Ramos (cell line): ENCODE measurements around the gene C16orf89.
"Not testable (repeated sequence)": the region's sequence is repeated elsewhere in the genome, so short reads cannot be mapped to it uniquely, and the experiment has no call there.

Experiments
- in situ Hi-C: fragments of 300-500 bp; cut with MboI; formaldehyde crosslinking; loops from one replicate; pipeline ENCODE4 v1.14.3; 2022; ENCODE audit warnings: low sequenced_read_pairs; ENCODE audit not compliant: unreplicated experiment

Gene C16orf89, protein sequence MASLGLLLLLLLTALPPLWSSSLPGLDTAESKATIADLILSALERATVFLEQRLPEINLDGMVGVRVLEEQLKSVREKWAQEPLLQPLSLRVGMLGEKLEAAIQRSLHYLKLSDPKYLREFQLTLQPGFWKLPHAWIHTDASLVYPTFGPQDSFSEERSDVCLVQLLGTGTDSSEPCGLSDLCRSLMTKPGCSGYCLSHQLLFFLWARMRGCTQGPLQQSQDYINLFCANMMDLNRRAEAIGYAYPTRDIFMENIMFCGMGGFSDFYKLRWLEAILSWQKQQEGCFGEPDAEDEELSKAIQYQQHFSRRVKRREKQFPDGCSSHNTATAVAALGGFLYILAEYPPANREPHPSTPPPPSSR

DNA sequence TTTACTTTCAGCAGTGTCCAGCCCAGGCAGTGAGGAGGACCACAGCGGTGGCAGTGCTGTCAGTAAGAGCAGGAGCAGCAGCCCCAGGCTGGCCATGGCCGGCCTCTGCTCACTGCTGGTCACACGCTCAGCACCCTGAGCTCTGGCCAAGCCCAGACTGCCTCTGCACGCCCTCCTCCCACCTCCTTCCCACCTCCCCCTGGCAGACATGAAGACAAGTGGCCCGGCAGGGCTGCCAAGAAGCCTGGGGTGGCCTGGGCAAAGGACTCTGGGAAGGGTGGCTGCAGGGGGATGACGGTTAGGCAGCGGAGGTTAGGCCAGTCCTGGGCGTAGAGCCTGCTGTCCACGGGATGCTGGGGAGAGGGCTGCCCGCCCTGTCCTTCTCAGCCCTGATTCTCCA is at the start of gene C16orf89:
C16orf89 (minus strand) TSS at position 144 of the 400 bp plus-strand sequence; CDS start at position 96, 48 bp downstream.
- in situ Hi-C loops, result no loop called here

- in situ Hi-C loops, result not testable (repeated sequence)
These were observed 45.2 kb upstream of the C16orf89 start for GRCh38 chr16:5110933-5111332.

DNA sequence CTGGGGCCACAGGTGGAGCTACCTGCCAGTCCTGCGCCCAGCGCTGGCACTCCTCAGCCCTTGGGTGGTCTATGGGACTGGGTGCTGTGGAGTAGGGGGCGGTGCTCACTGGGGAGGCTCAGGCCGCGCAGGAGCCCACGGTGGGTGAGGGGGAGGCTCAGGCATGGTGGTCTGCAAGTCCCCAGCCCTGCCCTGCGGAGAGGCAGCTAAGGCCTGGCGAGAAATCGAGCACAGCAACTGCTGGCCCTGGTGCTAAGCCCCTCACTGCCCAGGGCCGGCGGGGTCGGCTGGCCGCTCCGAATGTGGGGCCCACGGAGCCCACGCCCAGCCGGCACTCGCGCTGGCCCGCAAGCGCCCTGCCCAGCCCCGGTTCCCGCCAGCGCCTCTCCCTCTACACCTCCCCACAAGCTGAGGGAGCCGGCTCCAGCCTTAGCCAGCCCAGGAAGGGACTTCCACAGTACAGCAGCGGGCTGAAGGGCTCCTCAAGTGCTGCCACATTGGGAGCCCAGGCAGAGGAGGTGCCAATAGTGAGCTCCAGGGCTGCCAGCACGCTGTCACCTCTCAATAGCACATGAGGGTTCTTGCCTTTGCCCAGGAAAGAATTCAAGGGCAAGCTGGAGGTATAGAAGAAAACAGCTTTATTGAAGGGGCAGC is 42.9 kb upstream of the C16orf89 start:
- in situ Hi-C loops, result no loop called here

DNA sequence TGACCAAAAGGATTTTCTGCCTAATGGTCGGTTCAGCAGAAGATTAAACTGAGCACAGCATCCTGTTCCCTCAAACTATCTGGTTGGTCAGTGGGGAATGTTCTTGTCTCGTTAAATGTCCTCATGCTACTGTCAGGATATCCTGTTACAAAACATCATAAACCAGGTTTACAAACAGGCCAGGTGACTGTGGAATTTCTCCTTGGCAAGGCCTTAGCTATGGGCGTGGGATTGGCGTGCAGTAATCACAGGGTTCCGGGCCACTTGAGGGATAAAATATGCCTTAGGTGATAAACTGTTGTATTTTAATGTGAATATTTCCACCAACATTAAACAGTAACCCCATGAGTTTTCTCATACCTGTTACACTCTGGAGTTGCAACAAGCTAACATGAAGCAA is 39.3 kb upstream of the C16orf89 start:
- in situ Hi-C loops, result not testable (repeated sequence)

- in situ Hi-C loops, result not testable (repeated sequence)
These were observed 37.7 kb upstream of the C16orf89 start for GRCh38 chr16:5103296-5104032.

DNA sequence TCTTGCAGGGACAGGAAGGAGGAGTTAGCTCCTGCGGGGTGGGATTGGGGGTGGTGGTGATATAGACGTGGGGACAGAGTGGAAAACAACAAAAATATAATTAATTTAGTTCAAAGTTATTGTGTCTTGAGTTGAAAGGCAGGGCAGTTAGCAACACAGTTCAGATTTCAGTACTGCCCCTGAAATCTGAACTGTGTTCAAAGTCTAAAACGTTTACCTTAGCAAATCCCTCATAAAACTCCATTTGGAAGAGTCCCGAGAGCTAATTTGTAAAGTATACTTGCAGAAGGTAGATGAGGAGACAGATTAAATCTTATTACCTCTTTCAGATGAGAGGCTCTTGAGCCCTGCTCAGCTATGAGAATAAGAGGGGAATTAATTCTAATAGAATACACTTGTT is 33.4 kb upstream of the C16orf89 start:
- in situ Hi-C loops, result not testable (repeated sequence)

DNA sequence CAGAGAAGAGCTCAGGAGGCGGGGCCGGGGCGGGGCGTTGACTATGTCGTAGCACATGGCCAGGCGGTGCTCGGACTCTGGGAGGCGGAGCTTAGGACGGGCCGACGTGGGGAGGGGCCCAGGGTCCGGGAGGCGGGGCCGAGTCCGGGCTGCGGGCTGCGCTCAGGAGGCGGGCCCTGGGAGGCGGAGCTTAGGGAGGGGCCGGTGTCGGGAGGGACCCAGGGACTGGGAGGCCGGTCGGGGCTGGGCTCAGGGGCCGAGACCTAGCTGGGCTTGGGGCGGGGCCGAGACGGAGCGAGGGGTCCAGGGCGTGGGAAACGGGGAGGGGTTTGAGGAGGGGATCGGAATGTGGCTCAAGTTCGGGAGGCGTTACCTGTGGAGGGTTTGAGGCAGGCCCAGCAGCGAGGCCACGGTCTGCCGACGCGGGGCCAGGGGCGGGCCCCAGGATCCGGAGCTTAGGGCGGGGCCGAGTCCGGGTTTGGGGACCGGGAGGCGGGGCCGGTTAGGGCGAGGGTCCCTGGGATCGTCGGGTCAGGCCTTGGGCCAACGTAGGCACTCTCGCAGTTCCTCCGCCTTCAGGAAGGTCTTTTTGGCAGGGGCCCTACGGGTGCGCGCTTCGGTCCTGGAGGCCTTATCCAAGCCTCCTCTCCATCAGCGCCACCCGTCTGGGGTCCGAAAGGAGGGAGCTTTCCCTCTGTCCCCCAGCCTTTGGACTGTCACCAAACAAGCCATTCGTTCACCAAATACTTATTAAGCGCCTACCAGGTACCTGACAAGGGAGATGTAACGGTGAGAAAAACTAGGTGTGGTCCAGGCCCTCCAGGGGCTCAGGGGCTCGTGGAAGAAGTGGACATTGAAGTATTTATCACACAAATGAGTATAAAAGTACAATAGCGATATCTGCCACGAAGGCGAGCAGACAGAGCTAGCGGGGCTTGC is 32.7 kb upstream of the C16orf89 start:
- in situ Hi-C loops, result not testable (repeated sequence)

DNA sequence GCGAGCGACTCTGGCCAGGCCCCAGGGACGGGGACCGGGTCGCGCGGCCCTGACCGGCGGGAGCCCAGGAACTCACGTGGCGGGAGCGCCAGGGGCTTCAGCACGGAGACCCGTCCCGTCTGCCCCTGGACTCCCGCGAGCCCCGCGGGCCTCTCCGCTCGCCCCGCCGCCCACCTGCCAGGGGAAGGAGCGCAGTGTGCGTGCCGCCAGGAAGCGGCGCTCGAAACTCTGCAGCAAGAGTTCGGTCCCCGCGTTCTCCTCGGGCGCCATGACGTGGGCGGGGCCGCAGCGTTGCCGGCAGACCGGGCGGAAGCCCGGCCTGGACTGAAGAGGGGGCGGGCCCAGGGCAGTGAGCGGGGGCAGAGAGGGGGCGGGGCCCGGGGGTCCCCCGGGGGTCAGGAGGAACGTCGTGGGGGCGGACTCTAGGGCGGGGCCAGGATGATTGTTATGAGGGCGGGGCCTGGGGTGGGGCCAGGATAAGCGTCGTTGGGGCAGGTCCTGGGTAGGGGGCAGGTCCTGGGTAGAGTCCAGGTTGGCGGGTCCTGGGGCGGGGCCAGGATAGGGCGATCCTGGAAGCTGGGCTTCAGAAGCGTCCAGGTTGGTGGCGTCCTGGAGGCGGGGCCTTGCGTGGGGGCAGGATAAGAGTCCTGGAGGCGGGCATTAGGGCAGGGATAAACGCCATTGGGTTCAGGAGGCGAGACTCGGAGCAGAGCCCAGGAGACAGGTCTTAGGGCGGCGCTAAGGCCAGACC is 31.9 kb upstream of the C16orf89 start, which contains the start of gene EEF2KMT:
EEF2KMT (minus strand) TSS at position 326 of the 751 bp plus-strand sequence; CDS start at position 270, 56 bp downstream.
- in situ Hi-C loops, result not testable (repeated sequence)

DNA sequence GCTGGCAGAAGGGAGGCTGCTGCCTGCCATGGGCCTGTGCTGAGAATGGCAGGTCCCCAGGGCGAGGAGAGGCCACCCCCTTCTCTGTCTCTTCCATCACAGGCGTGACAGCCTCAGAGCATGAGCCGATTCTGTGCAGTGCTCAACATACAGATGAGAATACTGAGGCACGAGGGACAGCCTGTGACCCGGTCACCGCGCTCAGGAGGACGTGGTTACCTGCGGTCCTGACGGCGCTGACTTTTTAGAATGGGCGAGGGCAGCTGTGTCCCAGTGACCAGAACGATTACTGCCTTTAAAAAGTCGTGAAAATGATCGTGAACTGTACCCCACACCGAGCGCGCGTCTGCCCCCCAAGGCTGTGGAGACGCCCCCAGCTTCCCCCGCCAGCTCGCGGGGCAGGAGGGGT is 31.3 kb upstream of the C16orf89 start:
- in situ Hi-C loops, result not testable (repeated sequence)

DNA sequence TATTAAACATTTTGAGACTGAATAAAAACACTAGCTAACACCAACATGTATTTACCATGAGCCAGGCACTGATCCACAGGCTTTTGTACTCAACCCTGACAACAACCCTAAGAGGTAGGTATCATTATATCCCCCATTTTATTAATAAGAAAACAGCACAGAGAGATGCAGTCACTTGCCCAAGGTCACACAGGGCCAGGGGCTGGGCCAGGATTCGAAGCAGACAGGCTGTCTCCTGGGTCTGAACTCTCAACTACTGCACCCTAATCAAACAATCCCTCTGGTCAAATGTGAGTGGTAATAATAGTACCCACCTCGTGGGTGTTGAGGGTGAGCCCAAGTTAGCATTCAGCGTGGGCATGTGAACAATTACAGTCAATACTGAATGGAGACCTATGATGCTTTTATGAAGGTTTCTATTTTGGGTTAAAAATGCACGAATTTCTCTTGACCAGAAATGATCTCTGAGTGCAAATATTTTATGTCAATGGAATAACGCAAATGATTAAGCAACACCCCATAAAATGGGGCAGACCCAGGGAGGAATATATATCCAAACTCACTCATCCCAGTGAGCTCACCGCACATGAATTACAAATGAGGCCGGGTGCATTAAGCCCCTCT is 30.8 kb upstream of the C16orf89 start:
- in situ Hi-C loops, result not testable (repeated sequence)

DNA sequence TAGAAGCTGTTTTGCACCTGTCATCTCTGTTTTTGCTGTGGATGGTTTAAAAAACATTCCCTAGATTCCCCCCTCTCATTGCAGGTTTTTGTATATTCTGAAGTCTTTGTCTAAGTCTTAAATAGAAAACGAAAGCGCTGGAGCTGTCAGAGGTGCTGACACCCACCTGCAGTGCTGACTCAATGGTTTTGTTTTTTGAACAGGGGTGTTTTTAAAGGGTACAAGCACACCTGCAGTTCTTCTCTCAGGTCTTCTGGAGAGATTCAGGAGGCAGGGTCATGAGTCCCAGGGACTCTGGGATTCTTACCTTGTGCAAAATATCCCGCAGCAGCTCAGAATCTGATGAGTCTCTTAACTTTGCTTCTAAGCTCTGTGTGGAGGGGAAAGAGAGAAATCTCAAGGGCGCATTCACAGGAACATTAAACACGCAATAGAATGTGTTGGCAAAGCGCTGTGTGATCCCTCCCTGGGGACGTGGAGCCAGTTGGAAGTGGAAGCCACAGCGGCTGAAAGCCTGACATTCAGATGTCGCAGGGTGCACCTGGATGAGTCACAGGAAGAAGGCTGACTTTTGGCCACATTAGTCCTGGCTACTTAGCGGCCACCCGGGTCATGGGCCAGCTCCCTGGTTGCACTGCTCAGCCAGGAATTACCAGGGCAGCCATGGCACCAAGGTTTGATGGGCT is 29.5 kb upstream of the C16orf89 start:
- in situ Hi-C loops, result not testable (repeated sequence)

GRCh38 chr16:5093746-5094145 is 28.0 kb upstream of the C16orf89 start:
- in situ Hi-C loops, result not testable (repeated sequence)

- in situ Hi-C loops, result not testable (repeated sequence)
These were observed 27.3 kb upstream of the C16orf89 start for GRCh38 chr16:5093081-5093480.

DNA sequence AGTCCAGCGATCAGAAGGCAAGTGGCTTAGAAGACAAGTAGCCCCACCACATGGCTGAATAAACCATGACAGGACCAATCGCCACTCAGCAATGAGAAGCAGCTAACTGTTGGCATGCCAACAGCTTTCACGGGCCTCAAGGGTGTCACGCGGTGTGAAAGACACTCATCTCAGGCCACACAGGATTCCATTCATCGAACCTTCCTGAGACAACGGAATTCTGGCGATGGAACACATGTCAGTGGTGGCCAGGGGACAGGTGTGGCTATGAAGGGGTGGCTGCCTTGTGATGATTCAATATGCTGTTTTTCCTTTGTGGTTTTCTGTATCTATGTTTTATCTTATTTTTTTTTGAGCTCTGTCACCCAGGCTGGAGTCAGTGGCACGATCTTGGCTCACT is 24.8 kb upstream of the C16orf89 start:
- in situ Hi-C loops, result not testable (repeated sequence)

GRCh38 chr16:5089911-5090555 is 24.3 kb upstream of the C16orf89 start:
- in situ Hi-C loops, result not testable (repeated sequence)

GRCh38 chr16:5088936-5089335 is 23.2 kb upstream of the C16orf89 start:
- in situ Hi-C loops, result not testable (repeated sequence)

DNA sequence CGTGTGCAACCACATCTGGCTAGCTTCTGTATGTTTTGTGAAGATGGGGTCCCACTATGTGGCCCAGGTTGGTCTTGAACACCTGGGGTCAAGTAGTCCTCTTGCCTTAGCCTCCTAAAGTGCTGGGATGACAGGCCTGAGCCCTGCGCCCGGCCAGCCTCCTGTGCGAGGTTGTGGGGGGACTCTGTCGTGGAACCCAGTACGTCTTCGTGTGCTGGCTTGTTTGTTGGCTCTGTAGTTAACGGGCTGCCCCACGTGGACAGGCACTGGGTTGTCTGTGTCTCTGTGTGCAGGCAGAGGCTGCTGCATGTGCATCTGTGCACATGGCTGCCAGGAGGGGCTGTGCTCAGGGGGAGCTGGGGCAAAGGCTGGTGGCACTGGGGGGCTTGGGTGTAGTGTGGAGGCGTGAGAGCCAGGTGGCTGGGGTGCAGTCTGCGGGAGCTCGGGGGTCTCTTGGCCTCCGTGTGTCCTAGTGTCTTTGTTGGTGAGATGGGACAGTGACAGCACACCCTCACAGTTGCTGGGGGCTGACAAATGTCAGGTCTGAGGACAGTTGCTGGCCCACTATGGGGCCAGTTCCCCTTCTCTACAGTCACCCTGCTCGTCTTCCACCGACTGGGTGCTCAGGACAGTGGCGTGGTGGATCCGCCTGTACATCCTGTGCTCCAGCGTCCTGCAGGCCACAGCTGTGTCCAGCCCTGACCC is 22.5 kb upstream of the C16orf89 start:
- in situ Hi-C loops, result not testable (repeated sequence)
